ENCODE measurements around the gene SOAT2. TPM values are rescaled to one million over a fixed set of nuclear protein-coding genes. Genes with fewer than 3 reads are reported as not detected.

The SOAT2 gene
- total RNA-seq, 1 donor from 2014 or later, result not detected

DNA sequence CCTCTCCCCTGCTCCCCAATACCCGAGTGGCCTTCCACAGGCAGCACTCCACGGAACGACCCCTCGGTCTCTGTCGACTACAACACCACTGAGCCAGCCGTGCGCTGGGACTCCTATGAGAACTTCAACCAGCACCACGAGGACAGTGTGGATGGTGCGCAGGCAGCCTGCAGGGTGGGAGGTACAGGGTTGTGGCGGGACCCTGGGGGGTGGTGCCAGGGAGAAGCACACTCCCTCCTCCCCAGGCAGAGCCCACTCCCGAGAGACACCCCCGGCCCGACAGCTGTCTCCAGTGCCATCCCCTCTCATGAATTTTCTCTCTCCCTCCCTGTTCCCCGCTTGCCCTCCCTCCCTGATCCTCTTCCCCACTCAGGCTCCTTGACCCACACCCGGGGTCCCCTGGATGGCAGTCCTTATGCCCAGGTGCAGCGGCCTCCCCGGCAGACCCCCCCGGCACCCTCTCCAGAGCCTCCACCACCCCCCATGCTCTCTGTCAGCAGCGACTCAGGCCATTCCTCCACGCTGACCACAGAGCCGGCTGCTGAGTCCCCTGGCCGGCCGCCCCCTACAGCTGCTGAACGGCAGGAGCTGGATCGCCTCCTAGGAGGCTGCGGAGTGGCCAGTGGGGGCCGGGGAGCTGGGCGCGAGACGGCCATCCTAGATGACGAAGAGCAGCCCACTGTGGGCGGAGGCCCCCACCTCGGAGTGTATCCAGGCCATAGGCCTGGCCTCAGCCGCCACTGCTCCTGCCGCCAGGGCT is 44.4 kb upstream of the SOAT2 start:
- peaks cover 11% of the 10 kb centered on the region for H3K4me1 Mint-ChIP-seq
- no peaks in the 10 kb centered on the region for H3K36me3 Mint-ChIP-seq
- no peaks in the 10 kb centered on the region for H3K79me2 ChIP-seq (ENCODE audit: low read depth)
- H3K4me3 ChIP-seq, result no peak overlapping the region
- H3K4me2 ChIP-seq, result no peak overlapping the region
- no peak for DNase-seq (ENCODE audit: low spot score)
- H4K20me1 ChIP-seq (ENCODE audit: low read depth), result no peaks in the 10 kb centered on the region
- no peaks in the 10 kb centered on the region for H3K9me3 ChIP-seq (ENCODE audit: low read depth)
- no peaks in the 10 kb centered on the region for H3K36me3 ChIP-seq
- no peak overlapping the region for H3K27ac Mint-ChIP-seq
- H2AFZ ChIP-seq (replicated peaks), result no peak overlapping the region
- TF ChIP-seq EZH2 (IDR thresholded peaks at IDR 0.05) (no peak), EZH2phosphoT487 (IDR thresholded peaks at IDR 0.05) (no peak)
- TF ChIP-seq, protein P1, sequence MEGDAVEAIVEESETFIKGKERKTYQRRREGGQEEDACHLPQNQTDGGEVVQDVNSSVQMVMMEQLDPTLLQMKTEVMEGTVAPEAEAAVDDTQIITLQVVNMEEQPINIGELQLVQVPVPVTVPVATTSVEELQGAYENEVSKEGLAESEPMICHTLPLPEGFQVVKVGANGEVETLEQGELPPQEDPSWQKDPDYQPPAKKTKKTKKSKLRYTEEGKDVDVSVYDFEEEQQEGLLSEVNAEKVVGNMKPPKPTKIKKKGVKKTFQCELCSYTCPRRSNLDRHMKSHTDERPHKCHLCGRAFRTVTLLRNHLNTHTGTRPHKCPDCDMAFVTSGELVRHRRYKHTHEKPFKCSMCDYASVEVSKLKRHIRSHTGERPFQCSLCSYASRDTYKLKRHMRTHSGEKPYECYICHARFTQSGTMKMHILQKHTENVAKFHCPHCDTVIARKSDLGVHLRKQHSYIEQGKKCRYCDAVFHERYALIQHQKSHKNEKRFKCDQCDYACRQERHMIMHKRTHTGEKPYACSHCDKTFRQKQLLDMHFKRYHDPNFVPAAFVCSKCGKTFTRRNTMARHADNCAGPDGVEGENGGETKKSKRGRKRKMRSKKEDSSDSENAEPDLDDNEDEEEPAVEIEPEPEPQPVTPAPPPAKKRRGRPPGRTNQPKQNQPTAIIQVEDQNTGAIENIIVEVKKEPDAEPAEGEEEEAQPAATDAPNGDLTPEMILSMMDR (IDR thresholded peaks at IDR 0.05), result no peak
- peaks cover 11% of the 10 kb centered on the region for H3K27me3 ChIP-seq
- H3K9ac ChIP-seq, result no peak overlapping the region
- H3F3A ChIP-seq (ENCODE audit: low read depth), result no peaks in the 10 kb centered on the region
- H3K4me3 Mint-ChIP-seq, result no peak overlapping the region
- H3K9me3 Mint-ChIP-seq, result no peaks in the 10 kb centered on the region
- peaks cover 17% of the 10 kb centered on the region for H3K27me3 Mint-ChIP-seq (ENCODE audit: insufficient read depth, low read depth)
- H3K27ac ChIP-seq, result no peak overlapping the region
- no peaks in the 10 kb centered on the region for H3K4me1 ChIP-seq

DNA sequence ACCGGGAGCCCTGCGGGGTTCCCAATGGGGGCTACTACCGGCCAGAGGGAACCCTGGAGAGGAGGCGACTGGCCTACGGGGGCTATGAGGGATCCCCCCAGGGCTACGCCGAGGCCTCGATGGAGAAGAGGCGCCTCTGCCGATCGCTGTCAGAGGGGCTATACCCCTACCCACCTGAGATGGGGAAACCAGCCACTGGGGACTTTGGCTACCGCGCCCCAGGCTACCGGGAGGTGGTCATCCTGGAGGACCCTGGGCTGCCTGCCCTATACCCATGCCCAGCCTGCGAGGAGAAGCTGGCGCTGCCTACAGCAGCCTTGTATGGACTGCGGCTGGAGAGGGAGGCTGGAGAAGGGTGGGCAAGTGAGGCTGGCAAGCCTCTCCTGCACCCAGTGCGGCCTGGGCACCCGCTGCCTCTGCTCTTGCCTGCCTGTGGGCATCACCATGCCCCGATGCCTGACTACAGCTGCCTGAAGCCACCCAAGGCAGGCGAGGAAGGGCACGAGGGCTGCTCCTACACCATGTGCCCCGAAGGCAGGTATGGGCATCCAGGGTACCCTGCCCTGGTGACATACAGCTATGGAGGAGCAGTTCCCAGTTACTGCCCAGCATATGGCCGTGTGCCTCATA is 43.7 kb upstream of the SOAT2 start:
- TF ChIP-seq, protein P1 (IDR thresholded peaks at IDR 0.05), result no peak
- TF ChIP-seq EZH2 (IDR thresholded peaks at IDR 0.05) (no peak), EZH2phosphoT487 (IDR thresholded peaks at IDR 0.05) (no peak)
- Histone ChIP-seq H3K36me3 (no peaks in the 10 kb centered on the region), H3K79me2 (ENCODE audit: low read depth) (no peaks in the 10 kb centered on the region), H2AFZ (replicated peaks) (no peak overlapping the region), H3K9me3 (ENCODE audit: low read depth) (no peaks in the 10 kb centered on the region), H3K4me1 (no peaks in the 10 kb centered on the region), H3K27me3 (peaks cover 11% of the 10 kb centered on the region), H3K27ac (no peak overlapping the region), H3K9ac (no peak overlapping the region), H4K20me1 (ENCODE audit: low read depth) (no peaks in the 10 kb centered on the region), H3K4me2 (no peak overlapping the region), H3K4me3 (no peak overlapping the region), H3F3A (ENCODE audit: low read depth) (no peaks in the 10 kb centered on the region)
- H3K4me3 Mint-ChIP-seq, result no peak overlapping the region
- DNase-seq (ENCODE audit: low spot score), result no peak
- H3K27ac Mint-ChIP-seq, result no peak overlapping the region
- no peaks in the 10 kb centered on the region for H3K9me3 Mint-ChIP-seq
- H3K4me1 Mint-ChIP-seq, result peaks cover 7% of the 10 kb centered on the region
- H3K36me3 Mint-ChIP-seq, result no peaks in the 10 kb centered on the region
- peaks cover 14% of the 10 kb centered on the region for H3K27me3 Mint-ChIP-seq (ENCODE audit: insufficient read depth, low read depth)

DNA sequence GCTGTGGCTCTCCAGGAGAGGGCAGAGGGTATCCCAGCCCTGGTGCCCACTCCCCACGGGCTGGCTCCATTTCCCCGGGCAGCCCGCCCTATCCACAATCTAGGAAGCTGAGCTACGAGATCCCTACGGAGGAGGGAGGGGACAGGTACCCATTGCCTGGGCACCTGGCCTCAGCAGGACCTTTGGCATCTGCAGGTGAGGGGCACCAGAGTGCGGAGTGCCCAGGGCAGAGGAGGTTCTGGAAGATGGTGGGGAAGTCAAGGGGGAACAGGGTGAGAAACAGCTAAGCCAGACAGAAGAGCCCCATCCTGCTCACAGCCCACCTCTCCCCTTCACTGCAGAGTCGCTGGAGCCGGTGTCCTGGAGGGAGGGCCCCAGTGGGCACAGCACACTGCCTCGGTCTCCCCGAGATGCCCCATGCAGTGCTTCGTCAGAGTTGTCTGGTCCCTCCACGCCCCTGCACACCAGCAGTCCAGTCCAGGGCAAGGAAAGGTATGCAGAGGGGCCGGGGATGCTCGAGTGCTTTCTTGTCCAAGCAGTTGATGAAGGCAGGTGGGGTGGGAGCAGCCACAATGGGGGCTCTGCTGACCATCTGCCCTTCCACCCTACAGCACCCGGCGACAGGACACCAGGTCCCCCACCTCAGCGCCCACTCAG is 43.1 kb upstream of the SOAT2 start:
- Mint-ChIP-seq H3K27me3 (ENCODE audit: insufficient read depth, low read depth) (peaks cover 10% of the 10 kb centered on the region), H3K4me3 (no peak overlapping the region)
- TF ChIP-seq EZH2phosphoT487 (IDR thresholded peaks at IDR 0.05), result no peak
- no peak for TF ChIP-seq EZH2 (IDR thresholded peaks at IDR 0.05)
- TF ChIP-seq, protein P1 (IDR thresholded peaks at IDR 0.05), result no peak

More for the DNA sequence above, 43.1 kb upstream of the SOAT2 start:
- no peak for DNase-seq (ENCODE audit: low spot score)
- Histone ChIP-seq H2AFZ (replicated peaks) (no peak overlapping the region), H3K4me2 (no peak overlapping the region), H4K20me1 (ENCODE audit: low read depth) (no peaks in the 10 kb centered on the region), H3K27me3 (peaks cover 9% of the 10 kb centered on the region), H3K9ac (no peak overlapping the region), H3K36me3 (no peaks in the 10 kb centered on the region), H3K27ac (no peak overlapping the region), H3F3A (ENCODE audit: low read depth) (no peaks in the 10 kb centered on the region), H3K79me2 (ENCODE audit: low read depth) (no peaks in the 10 kb centered on the region), H3K4me1 (no peaks in the 10 kb centered on the region), H3K9me3 (ENCODE audit: low read depth) (no peaks in the 10 kb centered on the region), H3K4me3 (no peak overlapping the region)
- Mint-ChIP-seq H3K27ac (peak overlapping the region; percentile 94), H3K4me1 (peaks cover 5% of the 10 kb centered on the region), H3K36me3 (no peaks in the 10 kb centered on the region), H3K9me3 (no peaks in the 10 kb centered on the region)
